Caki2 (cell line): Measurements from ENCODE around the gene SLC2A4. TPM values are rescaled to one million over a fixed set of nuclear protein-coding genes. Genes with fewer than 3 reads are reported as not detected.

ENCODE experiments used
- DNase-seq: peaks from one replicate; pipeline ENCODE4 v3.0.0-alpha.2; 2015; ENCODE audit warnings: low read depth
- in situ Hi-C: cut with HindIII; loops from 2 replicates; pipeline ENCODE4 v1.10.0; 2016; ENCODE audit warnings: low sequenced_read_pairs, low pct_unique_long_range_greater_than_20kb, mixed read lengths
- total RNA-seq: library from RNA; depleted of rRNA; stranded (reverse); fragments of >200 nt; shearing (Covaris generic); gene quantifications from 2 replicates; pipeline ENCODE4 v1.2.3, GENCODE V29; 2014; ENCODE audit warnings: low replicate concordance; rRNA removed

Gene SLC2A4
- total RNA-seq, result not detected in 2 replicates

GRCh38 chr17:7281074-7281952 is at the start of gene SLC2A4:
Gene SLC2A4 (plus strand): TSS chr17:7281718. CDS start chr17:7281935, 217 bp downstream.
- peak; percentile 95 for DNase-seq
- in situ Hi-C loops, result no loop called here

- DNase-seq, result no peak
- in situ Hi-C loops, result no loop called here
Measured at GRCh38 chr17:7232114-7232513, 49.4 kb upstream of the SLC2A4 start.

GRCh38 chr17:7233701-7234082 is 47.8 kb upstream of the SLC2A4 start:
- no peak for DNase-seq
- in situ Hi-C loops, result no loop called here

GRCh38 chr17:7234083-7234951 is 47.2 kb upstream of the SLC2A4 start, which contains the start of gene DVL2:
Gene DVL2 (minus strand): TSS chr17:7234517. CDS start chr17:7234262, 255 bp downstream.
- DNase-seq, result peak; percentile 85
- in situ Hi-C loops, result no loop called here

- no peak for DNase-seq
- in situ Hi-C loops, result no loop called here
Measured at GRCh38 chr17:7235693-7236665, 45.5 kb upstream of the SLC2A4 start.

- DNase-seq, result no peak
- in situ Hi-C loops, result no loop called here
Measured at GRCh38 chr17:7236808-7237207, 44.7 kb upstream of the SLC2A4 start.

GRCh38 chr17:7237266-7237760 is 44.2 kb upstream of the SLC2A4 start:
- in situ Hi-C loops, result no loop called here
- no peak for DNase-seq

- DNase-seq, result peak; percentile 38
- in situ Hi-C loops, result no loop called here
Measured at GRCh38 chr17:7237761-7238419, 43.6 kb upstream of the SLC2A4 start.

GRCh38 chr17:7238420-7239090 is 43.0 kb upstream of the SLC2A4 start:
- DNase-seq, result no peak

GRCh38 chr17:7239091-7240027 is 42.2 kb upstream of the SLC2A4 start, which contains the start of gene PHF23:
Gene PHF23 (minus strand): TSS chr17:7239457. CDS start chr17:7239279, 178 bp downstream.
- in situ Hi-C loops, result no loop called here
- peak; percentile 100 for DNase-seq

More at GRCh38 chr17:7238420-7239090, 43.0 kb upstream of the SLC2A4 start:
- in situ Hi-C loops, result no loop called here

- DNase-seq, result no peak
- in situ Hi-C loops, result no loop called here
Measured at GRCh38 chr17:7240375-7240774, 41.1 kb upstream of the SLC2A4 start.

GRCh38 chr17:7241090-7241733 is 40.3 kb upstream of the SLC2A4 start:
- in situ Hi-C loops, result no loop called here
- no peak for DNase-seq

GRCh38 chr17:7241783-7242716 is 39.5 kb upstream of the SLC2A4 start, which contains the start of gene GABARAP:
Gene GABARAP (minus strand): TSS chr17:7242449. CDS start chr17:7242330, 119 bp downstream.
- in situ Hi-C loops, result no loop called here
- DNase-seq, result peak; percentile 82
